GM23338 (cell line): ENCODE data around the gene FAM13A. TPM values are rescaled to one million over a fixed set of nuclear protein-coding genes. Genes with fewer than 3 reads are reported as not detected.
A peak's percentile ranks its signal among the peaks of the same experiment; 100 is the strongest.

Source experiments
- ATAC-seq: fragments of 200-7000 bp; cut with Tn5 transposase; 3 replicates; pipeline ENCODE4 v1.9.1; 2020
- DNase-seq: peaks from one replicate; pipeline ENCODE4 v3.0.0-alpha.2; 2015; ENCODE audit warnings: low spot score
- H2AFZ ChIP-seq: fragments of 200-600 bp; sonication (generic); 2 replicates; pipeline ENCODE4 v1.8.0; 2016; ENCODE audit warnings: antibody characterized with exemption, mild to moderate bottlenecking, moderate library complexity
- H3F3A ChIP-seq: fragments of 200-600 bp; sonication (generic); replicated peaks from 2 replicates; pipeline ENCODE4 v1.8.0; 2017; ENCODE audit warnings: antibody characterized with exemption, mixed run types, low read depth
- H3K27ac ChIP-seq: fragments of 200-600 bp; sonication (generic); 2 replicates; pipeline ENCODE4 v1.6.1; 2016; ENCODE audit warnings: low read depth
- H3K27me3 ChIP-seq: fragments of 200-600 bp; sonication (generic); 2 replicates; pipeline ENCODE4 v1.8.0; 2016; ENCODE audit warnings: mild to moderate bottlenecking, mixed run types, moderate library complexity; ENCODE audit not compliant: insufficient read depth
- H3K36me3 ChIP-seq: fragments of 200-600 bp; sonication (generic); 2 replicates; pipeline ENCODE4 v1.8.0; 2016; ENCODE audit warnings: mild to moderate bottlenecking; ENCODE audit not compliant: insufficient read depth
- H3K4me1 ChIP-seq: fragments of 200-600 bp; sonication (generic); 2 replicates; pipeline ENCODE4 v1.8.0; 2016; ENCODE audit warnings: mild to moderate bottlenecking, moderate library complexity; ENCODE audit not compliant: insufficient read depth
- H3K4me2 ChIP-seq: fragments of 200-600 bp; sonication (generic); 2 replicates; pipeline ENCODE4 v1.7.1; 2017; ENCODE audit warnings: mixed run types
- H3K4me3 ChIP-seq: fragments of 200-600 bp; sonication (generic); 2 replicates; pipeline ENCODE4 v1.6.1; 2016; ENCODE audit warnings: mixed run types
- H3K79me2 ChIP-seq: fragments of 200-600 bp; sonication (generic); replicated peaks from 2 replicates; pipeline ENCODE4 v1.8.0; 2017; ENCODE audit warnings: mild to moderate bottlenecking; ENCODE audit not compliant: insufficient read depth
- H3K9me2 ChIP-seq: fragments of 200-600 bp; sonication (generic); 2 replicates; pipeline ENCODE4 v1.8.0; 2017; ENCODE audit not compliant: insufficient read depth
- H4K20me1 ChIP-seq: fragments of 200-600 bp; sonication (generic); replicated peaks from 2 replicates; pipeline ENCODE4 v1.8.0; 2017; ENCODE audit warnings: mild to moderate bottlenecking; ENCODE audit not compliant: insufficient read depth
- H3K27ac Mint-ChIP-seq: 2 replicates; pipeline ENCODE4 v1.8.0; 2020; ENCODE audit warnings: inconsistent platforms, mild to moderate bottlenecking, moderate library complexity, mixed read lengths
- H3K27me3 Mint-ChIP-seq: 3 replicates; pipeline ENCODE4 v1.8.0; 2022; ENCODE audit warnings: low read depth, mild to moderate bottlenecking, moderate library complexity, mixed read lengths, inconsistent platforms; ENCODE audit not compliant: insufficient read depth, poor library complexity
- H3K36me3 Mint-ChIP-seq: 3 replicates; pipeline ENCODE4 v1.8.0; 2021; ENCODE audit warnings: low read depth, mild to moderate bottlenecking, inconsistent platforms, moderate library complexity, mixed read lengths
- H3K4me1 Mint-ChIP-seq: 3 replicates; pipeline ENCODE4 v1.8.0; 2020; ENCODE audit warnings: mild to moderate bottlenecking, inconsistent platforms, mixed read lengths
- H3K4me3 Mint-ChIP-seq: 3 replicates; pipeline ENCODE4 v1.8.0; 2021; ENCODE audit warnings: moderate library complexity, mild to moderate bottlenecking, inconsistent platforms, mixed read lengths
- H3K9me3 Mint-ChIP-seq: 3 replicates; pipeline ENCODE4 v1.8.0; 2020; ENCODE audit warnings: moderate library complexity, mild to moderate bottlenecking, inconsistent platforms, mixed read lengths
- CREB1 ChIP-seq: fragments of 250-450 bp; sonication (Bioruptor Pico); IDR thresholded peaks from 2 replicates; pipeline ENCODE4 v1.5.0; 2020; ENCODE audit warnings: low read depth, mild to moderate bottlenecking, moderate library complexity
- CTCF ChIP-seq, 2 experiments: fragments of 200-600 bp in 1 of 2; sonication (generic) in 1 of 2; conservative IDR thresholded peaks; 2 replicates each; pipeline versions ENCODE4 v1.5.1 to v1.6.1; 2016 to 2017; ENCODE audit warnings: antibody characterized with exemption in 2 of 2, low read depth in 2 of 2, mild to moderate bottlenecking in 2 of 2, moderate library complexity in 1 of 2
- EZH2 ChIP-seq: fragments of 200-600 bp; sonication (generic); IDR thresholded peaks from one replicate; pipeline ENCODE4 v1.8.0; 2017; ENCODE audit warnings: antibody characterized with exemption, mild to moderate bottlenecking, low read depth; ENCODE audit not compliant: unreplicated experiment
- EZH2phosphoT487 ChIP-seq: fragments of 200-600 bp; sonication (generic); IDR thresholded peaks from one replicate; pipeline ENCODE4 v1.8.1; 2018; ENCODE audit warnings: antibody characterized with exemption; ENCODE audit not compliant: unreplicated experiment
- JUNB ChIP-seq: IDR thresholded peaks from one replicate; pipeline ENCODE4 v1.6.1; 2016; ENCODE audit warnings: antibody characterized with exemption; ENCODE audit not compliant: unreplicated experiment
- REST ChIP-seq: IDR thresholded peaks from one replicate; pipeline ENCODE4 v1.6.1; 2018; ENCODE audit warnings: antibody characterized with exemption; ENCODE audit not compliant: unreplicated experiment
- ZNF114 ChIP-seq: fragments of 250-450 bp; sonication (Bioruptor Pico); IDR thresholded peaks from 2 replicates; pipeline ENCODE4 v1.5.0; 2020; ENCODE audit warnings: mild to moderate bottlenecking, moderate library complexity
- ZNF331 ChIP-seq: fragments of 250-450 bp; sonication (Bioruptor Pico); IDR thresholded peaks from 2 replicates; pipeline ENCODE4 v1.5.0; 2020; ENCODE audit warnings: low read depth, mild to moderate bottlenecking, moderate library complexity
- polyA plus RNA-seq: library from polyadenylated mRNA; unstranded; fragments of >200 nt; fragmentation: Nextera tagmentation; extraction: Ambion mirVana; gene quantifications from 2 replicates; pipeline ENCODE4 v1.2.1, GENCODE V29; 2016
- total RNA-seq: library from RNA; depleted of rRNA; stranded (reverse); fragments of >200 nt; shearing (Covaris generic); gene quantifications from 2 replicates; pipeline ENCODE4 v1.2.3, GENCODE V29; 2014

FAM13A gene
- total and polyA plus RNA-seq, 2 experiments from 2014 or later, result 13.9 to 28.4 TPM

- Histone ChIP-seq H3K4me1 (peaks cover 32% of the 10 kb centered on the region), H2AFZ (no peak overlapping the region), H3K27ac (no peak overlapping the region), H3K27me3 (no peaks in the 10 kb centered on the region), H3K9me2 (no peaks in the 10 kb centered on the region), H3K4me3 (no peak overlapping the region), H3K4me2 (no peak overlapping the region), H3K79me2 (no peaks in the 10 kb centered on the region; the same call in 1 of the 2 replicates), H3K36me3 (no peaks in the 10 kb centered on the region), H4K20me1 (no peaks in the 10 kb centered on the region), H3F3A (no peaks in the 10 kb centered on the region)
- Mint-ChIP-seq H3K36me3 (no peaks in the 10 kb centered on the region), H3K27ac (no peak overlapping the region), H3K9me3 (no peaks in the 10 kb centered on the region), H3K27me3 (peaks cover 2% of the 10 kb centered on the region), H3K4me3 (no peak overlapping the region), H3K4me1 (peaks cover 41% of the 10 kb centered on the region)
- TF ChIP-seq CTCF (conservative IDR thresholded peaks at IDR 0.05; ENCODE audit: low read depth in 2 of 2) (peak; percentile 77 to 91), JUNB (no peak), EZH2phosphoT487 (no peak), EZH2 (no peak)
- peak; percentile 76 for DNase-seq
- peak; percentile 49 for ATAC-seq
Observed at GRCh38 chr4:88818631-88819470, 238.1 kb downstream of the FAM13A start.

- Mint-ChIP-seq H3K4me3 (no peak overlapping the region), H3K27ac (no peak overlapping the region), H3K27me3 (no peaks in the 10 kb centered on the region), H3K36me3 (no peaks in the 10 kb centered on the region), H3K9me3 (no peaks in the 10 kb centered on the region), H3K4me1 (peaks cover 36% of the 10 kb centered on the region)
- Histone ChIP-seq H3K4me2 (no peak overlapping the region), H3K4me3 (no peak overlapping the region), H3K9me2 (no peaks in the 10 kb centered on the region), H3K79me2 (no peaks in the 10 kb centered on the region; the same call in 1 of the 2 replicates), H3F3A (no peaks in the 10 kb centered on the region), H3K27me3 (no peaks in the 10 kb centered on the region), H3K27ac (no peak overlapping the region), H2AFZ (no peak overlapping the region), H3K4me1 (peaks cover 31% of the 10 kb centered on the region), H3K36me3 (no peaks in the 10 kb centered on the region), H4K20me1 (no peaks in the 10 kb centered on the region)
- TF ChIP-seq JUNB, result no peak
- no peak for TF ChIP-seq ZNF114 (CRISPR knock-in tag)
- no peak for TF ChIP-seq EZH2phosphoT487
- no peak for TF ChIP-seq REST
- no peak for TF ChIP-seq CTCF (conservative IDR thresholded peaks at IDR 0.05; ENCODE audit: low read depth in 2 of 2)
- TF ChIP-seq ZNF331, result no peak
- no peak for TF ChIP-seq CREB1 (CRISPR knock-in tag)
- DNase-seq (no peak), ATAC-seq (no peak)
Observed at GRCh38 chr4:88817740-88818139, 239.2 kb downstream of the FAM13A start.
